GM12878 (cell line): ENCODE measurements around the gene ARHGAP32. TPM values are rescaled to one million over a fixed set of nuclear protein-coding genes. Genes with fewer than 3 reads are reported as not detected.

Source experiments
- ATAC-seq: fragments of 200-7000 bp; cut with Tn5 transposase; 3 replicates; pipeline ENCODE4 v1.9.1; 2020; ENCODE audit warnings: mild to moderate bottlenecking, moderate library complexity
- BruUV-seq: library from RNA; stranded (reverse); fragments of 400-500 nt; replicated peaks from 2 replicates; lab custom pipeline; 2021; lab: Mats Ljungman, UMichigan
- CTCF ChIA-PET: fragments of 300-600 bp; sonication (Branson Sonifier 250); formaldehyde crosslinking; extraction: SDS; loops from one replicate; lab custom pipeline; 2021; ENCODE audit warnings: inconsistent platforms; lab: Yijun Ruan, JAX
- POLR2A ChIA-PET: fragments of 350-600 bp; formaldehyde crosslinking; extraction: SDS; loops from one replicate; lab custom pipeline; 2021; ENCODE audit warnings: inconsistent platforms; lab: Charles Lee
- RAD21 ChIA-PET: fragments of 300-600 bp; sonication (Branson Sonifier 250); formaldehyde crosslinking; loops from one replicate; lab custom pipeline; 2023; ENCODE audit warnings: antibody characterized with exemption; ENCODE audit not compliant: unreplicated experiment; lab: Charles Lee
- SMC1A ChIA-PET: fragments of 300-600 bp; sonication (Branson Sonifier 250); formaldehyde crosslinking; loops from one replicate; lab custom pipeline; 2023; ENCODE audit not compliant: unreplicated experiment, uncharacterized antibody; lab: Charles Lee
- DNase-seq: peaks from one replicate; pipeline ENCODE4 v3.0.0-alpha.2; 2011; ENCODE audit warnings: low read depth, low spot score
- FAIRE-seq: peaks from 3 replicates; lab custom pipeline; 2011; peaks lifted over from hg19 to GRCh38; lab: Jason Lieb, UNC
- H2AFZ ChIP-seq: 2 replicates; pipeline ENCODE4 v1.6.0; 2011; ENCODE audit warnings: low read depth, low read length, control low read depth; ENCODE audit not compliant: control insufficient read depth
- H3K27ac ChIP-seq: 2 replicates; pipeline ENCODE4 v1.5.1; 2011; ENCODE audit warnings: control low read depth; ENCODE audit not compliant: control insufficient read depth, insufficient read depth
- H3K27me3 ChIP-seq, 2 experiments: replicated peaks in 1 of 2; 2 replicates each; pipeline versions ENCODE4 v1.6.0 to v1.6.1; 2011; ENCODE audit warnings: low read length in 1 of 2; ENCODE audit not compliant: control insufficient read depth in 2 of 2, insufficient read depth in 2 of 2
- H3K36me3 ChIP-seq, 2 experiments: 2 replicates each; pipeline ENCODE4 v1.5.1; 2011; ENCODE audit warnings: low read length in 1 of 2; ENCODE audit not compliant: control insufficient read depth in 2 of 2, insufficient read depth in 2 of 2
- H3K4me1 ChIP-seq: 2 replicates; pipeline ENCODE4 v1.6.1; 2011; ENCODE audit warnings: mild to moderate bottlenecking, low read length, moderate library complexity, mixed read lengths; ENCODE audit not compliant: control insufficient read depth, insufficient read depth
- H3K4me2 ChIP-seq: 2 replicates; pipeline ENCODE4 v1.6.0; 2011; ENCODE audit warnings: control low read depth; ENCODE audit not compliant: control insufficient read depth, insufficient read depth
- H3K4me3 ChIP-seq: fragments of 200-600 bp; sonication (generic); 2 replicates; pipeline ENCODE4 v1.5.1; 2016
- H3K79me2 ChIP-seq: 2 replicates; pipeline ENCODE4 v1.6.0; 2011; ENCODE audit warnings: low read length; ENCODE audit not compliant: control insufficient read depth, insufficient read depth
- H3K9ac ChIP-seq: 2 replicates; pipeline ENCODE4 v1.8.0; 2011; ENCODE audit warnings: low read length, control low read depth, mixed read lengths; ENCODE audit not compliant: control insufficient read depth, insufficient read depth
- H3K9me3 ChIP-seq: replicated peaks from 3 replicates; pipeline ENCODE4 v1.5.1; 2011; ENCODE audit warnings: mild to moderate bottlenecking, low read length; ENCODE audit not compliant: control insufficient read depth, insufficient read depth
- H4K20me1 ChIP-seq: 2 replicates; pipeline ENCODE4 v1.6.0; 2011; ENCODE audit not compliant: control insufficient read depth, insufficient read depth
- CEBPB ChIP-seq, 2 experiments: fragments of 150-350 bp in 1 of 2; IDR thresholded peaks; 2 replicates each; pipeline ENCODE4 v1.6.1; 2012 to 2014; ENCODE audit warnings: low read depth in 2 of 2, low read length in 2 of 2, borderline replicate concordance in 1 of 2, inconsistent platforms in 1 of 2
- CHD4 ChIP-seq: fragments of 200-600 bp; sonication (generic); IDR thresholded peaks from 2 replicates; pipeline ENCODE4 v1.6.1; 2016; ENCODE audit warnings: mild to moderate bottlenecking
- MEF2B ChIP-seq: fragments of 450-650 bp; IDR thresholded peaks from 2 replicates; pipeline ENCODE4 v1.6.1; 2018; ENCODE audit warnings: mild to moderate bottlenecking, moderate library complexity; ENCODE audit not compliant: partially characterized antibody, poor library complexity, severe bottlenecking
- SRF ChIP-seq, 2 experiments: IDR thresholded peaks; 2 replicates each; pipeline ENCODE4 v1.6.1; 2011; ENCODE audit warnings: low read depth in 2 of 2, low read length in 2 of 2, mild to moderate bottlenecking in 1 of 2, moderate library complexity in 1 of 2
- WGBS: methylation state at CpG from one replicate; pipeline ENCODE4 v1.1.6; 2016; ENCODE audit warnings: low lambda C conversion rate; ENCODE audit not compliant: insufficient replicate concordance, insufficient coverage; ENCODE audit errors: missing lambda C conversion rate; 5-methylcytosine and 5-hydroxymethylcytosine counted together
- in situ Hi-C: fragments of 300-500 bp; cut with MboI; formaldehyde crosslinking; loops from 9 replicates; pipeline ENCODE4 v1.14.3; 2018; ENCODE audit warnings: mixed read lengths
- intact Hi-C: fragments of 100-400 bp; cut with micrococcal nuclease; formaldehyde crosslinking; loops from one replicate; pipeline ENCODE4 v1.14.2; 2022; ENCODE audit not compliant: unreplicated experiment
- polyA plus RNA-seq, 11 experiments: library from polyadenylated mRNA; depleted of rRNA in 4 of 11; unstranded in 6 of 11; stranded (reverse) in 5 of 11; fragments of >200 nt; fragmentation: Nextera tagmentation in 4 of 11; fragmentation: Illumina TruSeq in 1 of 11; extraction: Ambion mirVana in 4 of 11; extraction: Trizol in 1 of 11; gene quantifications; 1 replicate in 1 of 11; 2 replicates in 10 of 11; pipeline versions ENCODE4 v1.2.1 to v1.2.3, GENCODE V29; 2011 to 2016; ENCODE audit warnings: inconsistent platforms in 2 of 11, missing spikeins in 2 of 11, low read depth in 1 of 11
- total RNA-seq, 4 experiments: library from RNA; depleted of rRNA in 3 of 4; stranded (reverse); fragments of >200 nt in 3 of 4; fragmentation: Illumina TruSeq in 1 of 4; extraction: Trizol in 1 of 4; gene quantifications; 2 replicates each; pipeline versions ENCODE4 v1.2.1 to v1.2.3, GENCODE V29; 2013 to 2021

Gene ARHGAP32
- total and polyA plus RNA-seq, 10 of the 15 experiments (the other 5 are each of a cell fraction or from before 2014, with no cell fraction given), result under 0.01 to 0.46 (median 0.12) TPM; not detected in 1

DNA sequence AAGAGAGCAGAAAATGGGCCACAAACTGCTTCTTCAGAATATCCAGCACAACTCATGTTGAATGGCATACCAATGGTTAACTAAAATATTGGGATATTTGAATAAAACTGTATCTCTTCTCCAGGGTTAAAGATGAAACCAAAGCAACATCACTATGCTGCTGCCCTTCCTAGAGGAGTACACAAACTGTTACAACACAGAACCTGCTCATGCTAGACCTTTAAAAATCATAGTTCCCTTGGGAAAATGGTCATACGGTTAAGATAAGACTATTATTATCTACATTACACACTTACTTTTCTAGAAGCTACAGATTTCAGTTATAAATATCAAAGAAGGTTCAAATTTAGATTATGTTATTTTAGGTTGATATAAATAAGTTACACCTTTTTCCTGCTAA lies 170.8 kb downstream of the ARHGAP32 start:
- Histone ChIP-seq H3K4me2 (no peak overlapping the region), H3K79me2 (no peaks in the 10 kb centered on the region), H4K20me1 (no peaks in the 10 kb centered on the region), H3K27ac (no peak overlapping the region), H3K4me1 (no peaks in the 10 kb centered on the region), H3K4me3 (no peak overlapping the region), H2AFZ (no peak overlapping the region), H3K9me3 (no peaks in the 10 kb centered on the region), H3K27me3 (no peaks in the 10 kb centered on the region), H3K36me3 (no peaks in the 10 kb centered on the region), H3K9ac (no peak overlapping the region)
- ChIA-PET SMC1A (interaction anchor here (1.3 kb wide), 1 partner anchor 63 kb away, joined by 5 read pairs; no protein-coding TSS in a partner anchor), CTCF (no interaction called here), RAD21 (no interaction called here), POLR2A (no interaction called here)
- peak; percentile 27; the same call in 1 of the 3 replicates for ATAC-seq
- no TSS peak for BruUV-seq
- intact Hi-C loops (no loop called here), in situ Hi-C loops (no loop called here)
- 0% methylated on average over 1 of the region's 1 CpG for WGBS
- no peak for FAIRE-seq
- DNase-seq, result no peak
- TF ChIP-seq MEF2B (peak; percentile 23), CHD4 (no peak)

DNA sequence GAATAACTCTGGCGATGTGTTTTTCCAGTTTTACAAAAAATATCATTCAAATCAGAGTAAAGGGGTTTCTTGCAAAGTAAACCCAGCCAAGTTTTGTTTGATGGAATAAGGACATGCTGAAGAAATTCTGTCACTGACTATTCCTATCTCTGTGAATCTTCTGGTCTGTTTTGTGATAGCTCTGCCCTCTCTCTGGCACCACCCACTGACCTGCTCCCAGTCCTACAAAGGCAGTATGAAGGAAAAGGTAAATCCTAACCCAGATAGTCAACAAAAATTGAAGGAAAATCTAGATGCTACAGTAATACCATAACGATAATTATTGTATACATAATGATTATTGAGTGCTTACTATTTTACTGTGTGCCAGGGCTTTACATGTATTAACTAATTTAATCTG lies 173.1 kb downstream of the ARHGAP32 start:
- 40% methylated on average over 2 of the region's 2 CpGs for WGBS
- Histone ChIP-seq H3K36me3 (no peaks in the 10 kb centered on the region), H3K9ac (no peak overlapping the region), H3K9me3 (no peaks in the 10 kb centered on the region), H3K79me2 (no peaks in the 10 kb centered on the region), H3K4me3 (no peak overlapping the region), H3K4me2 (no peak overlapping the region), H2AFZ (no peak overlapping the region), H3K27ac (no peak overlapping the region), H3K4me1 (no peaks in the 10 kb centered on the region), H4K20me1 (no peaks in the 10 kb centered on the region), H3K27me3 (no peaks in the 10 kb centered on the region)
- in situ Hi-C loops, result no loop called here
- ChIA-PET CTCF (no interaction called here), SMC1A (no interaction called here), POLR2A (no interaction called here), RAD21 (no interaction called here)
- intact Hi-C loops, result no loop called here
- DNase-seq (no peak), FAIRE-seq (no peak), ATAC-seq (no peak)
- TF ChIP-seq SRF (IDR thresholded peaks at IDR 0.05; ENCODE audit: low read depth in 2 of 2, low read length in 2 of 2) (no peak), CEBPB (IDR thresholded peaks at IDR 0.05; ENCODE audit: borderline replicate concordance in 1 of 2, low read depth in 2 of 2, low read length in 2 of 2) (no peak)
- BruUV-seq, result no TSS peak
